Fibroblast of upper back skin (primary cell): ENCODE measurements around the gene FBXO42.

ENCODE experiments used
- DNase-seq: peaks from one replicate; pipeline ENCODE4 v3.0.0-alpha.2; 2013

Gene FBXO42

GRCh38 chr1:16351994-16352841 lies at the start of gene FBXO42:
Gene FBXO42, minus strand, starts transcription at chr1:16352480. Its CDS starts 37,062 bp downstream, at chr1:16315418.
- DNase-seq, result peak; percentile 93

GRCh38 chr1:16398371-16398953 lies 46.2 kb upstream of the FBXO42 start:
- no peak for DNase-seq

- no peak for DNase-seq
Measured at GRCh38 chr1:16397120-16397519, 44.8 kb upstream of the FBXO42 start.

GRCh38 chr1:16396591-16396990 lies 44.3 kb upstream of the FBXO42 start:
- peak; percentile 73 for DNase-seq

- no peak for DNase-seq
Measured at GRCh38 chr1:16394977-16395376, 42.7 kb upstream of the FBXO42 start.

- no peak for DNase-seq
Measured at GRCh38 chr1:16393570-16394521, 41.6 kb upstream of the FBXO42 start.

GRCh38 chr1:16392740-16393569 lies 40.7 kb upstream of the FBXO42 start:
- DNase-seq, result no peak

GRCh38 chr1:16391411-16391810 lies 39.1 kb upstream of the FBXO42 start:
- DNase-seq, result no peak

- no peak for DNase-seq
Measured at GRCh38 chr1:16387201-16388188, 35.2 kb upstream of the FBXO42 start.

GRCh38 chr1:16386454-16387113 lies 34.3 kb upstream of the FBXO42 start:
- DNase-seq, result peak; percentile 76

GRCh38 chr1:16385659-16386453 lies 33.6 kb upstream of the FBXO42 start:
- no peak for DNase-seq

GRCh38 chr1:16383888-16384287 lies 31.6 kb upstream of the FBXO42 start:
- no peak for DNase-seq

- DNase-seq, result no peak
Measured at GRCh38 chr1:16380868-16381267, 28.6 kb upstream of the FBXO42 start.

GRCh38 chr1:16378443-16378842 lies 26.2 kb upstream of the FBXO42 start:
- DNase-seq, result no peak

- no peak for DNase-seq
Measured at GRCh38 chr1:16376971-16377370, 24.7 kb upstream of the FBXO42 start.

- DNase-seq, result peak; percentile 72
Measured at GRCh38 chr1:16375521-16376340, 23.5 kb upstream of the FBXO42 start.

- no peak for DNase-seq
Measured at GRCh38 chr1:16374266-16374665, 22.0 kb upstream of the FBXO42 start.

GRCh38 chr1:16372535-16373285 lies 20.4 kb upstream of the FBXO42 start:
- DNase-seq, result no peak
